ENCODE data around the gene LEF1.

DNA sequence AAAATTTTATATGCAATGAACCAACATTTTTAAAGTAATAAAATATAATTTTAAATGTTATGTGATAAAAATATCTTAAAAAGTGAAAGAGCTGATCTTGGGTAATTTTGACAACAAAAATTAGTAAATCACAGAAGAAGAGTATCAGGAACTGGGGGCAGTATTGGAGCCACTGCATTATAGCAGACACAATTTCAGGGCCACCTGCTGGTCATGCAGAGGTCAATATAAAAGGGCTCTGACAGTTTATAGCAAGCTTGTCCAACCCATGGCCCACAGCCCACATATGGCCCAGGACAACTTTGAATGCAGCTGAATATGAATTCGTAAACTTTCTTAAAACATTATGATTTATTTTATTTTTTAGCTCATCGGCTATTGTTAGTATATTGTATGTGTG, 13.0 kb upstream of the LEF1 start:
- TF ChIP-seq, protein P1, sequence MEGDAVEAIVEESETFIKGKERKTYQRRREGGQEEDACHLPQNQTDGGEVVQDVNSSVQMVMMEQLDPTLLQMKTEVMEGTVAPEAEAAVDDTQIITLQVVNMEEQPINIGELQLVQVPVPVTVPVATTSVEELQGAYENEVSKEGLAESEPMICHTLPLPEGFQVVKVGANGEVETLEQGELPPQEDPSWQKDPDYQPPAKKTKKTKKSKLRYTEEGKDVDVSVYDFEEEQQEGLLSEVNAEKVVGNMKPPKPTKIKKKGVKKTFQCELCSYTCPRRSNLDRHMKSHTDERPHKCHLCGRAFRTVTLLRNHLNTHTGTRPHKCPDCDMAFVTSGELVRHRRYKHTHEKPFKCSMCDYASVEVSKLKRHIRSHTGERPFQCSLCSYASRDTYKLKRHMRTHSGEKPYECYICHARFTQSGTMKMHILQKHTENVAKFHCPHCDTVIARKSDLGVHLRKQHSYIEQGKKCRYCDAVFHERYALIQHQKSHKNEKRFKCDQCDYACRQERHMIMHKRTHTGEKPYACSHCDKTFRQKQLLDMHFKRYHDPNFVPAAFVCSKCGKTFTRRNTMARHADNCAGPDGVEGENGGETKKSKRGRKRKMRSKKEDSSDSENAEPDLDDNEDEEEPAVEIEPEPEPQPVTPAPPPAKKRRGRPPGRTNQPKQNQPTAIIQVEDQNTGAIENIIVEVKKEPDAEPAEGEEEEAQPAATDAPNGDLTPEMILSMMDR (conservative IDR thresholded peaks at IDR 0.05 in 1 of 2, IDR thresholded peaks at IDR 0.05 in 1 of 2; ENCODE audit: extremely low read depth in 1 of 2, insufficient read depth in 1 of 2, low read depth in 1 of 2, low read length in 2 of 2), result no peak
- TF ChIP-seq EZH2 (IDR thresholded peaks at IDR 0.05; ENCODE audit: borderline replicate concordance, low read length), result no peak

Measured in mammary epithelial cell (primary cell).